PC-3 (cell line): ENCODE data around the gene KRT75.

Experiments
- CTCF ChIP-seq: fragments of 300-600 bp; sonication (generic); conservative IDR thresholded peaks from 2 replicates; pipeline ENCODE4 v1.5.1; 2017; ENCODE audit warnings: antibody characterized with exemption, low read depth, mild to moderate bottlenecking, low read length
- EZH2phosphoT487 ChIP-seq: fragments of 300-600 bp; sonication (generic); IDR thresholded peaks from 2 replicates; pipeline ENCODE4 v1.6.1; 2018; ENCODE audit warnings: mild to moderate bottlenecking, antibody characterized with exemption, low read length, borderline replicate concordance

- TF ChIP-seq CTCF (no peak), EZH2phosphoT487 (no peak)
These were observed 34.4 kb downstream of the KRT75 start for GRCh38 chr12:52399756-52400155.
